Fibroblast of villous mesenchyme (primary cell): ENCODE results near the gene TRIM3. TPM values are rescaled to one million over a fixed set of nuclear protein-coding genes. Genes with fewer than 3 reads are reported as not detected.

Source experiments
- DNase-seq: peaks from one replicate; pipeline ENCODE4 v3.0.0-alpha.2; 2010; ENCODE audit warnings: low read depth
- H3K4me3 ChIP-seq: 2 replicates; pipeline ENCODE4 v1.5.1; 2011; ENCODE audit warnings: low read depth, mild to moderate bottlenecking, low read length
- total RNA-seq: library from RNA; depleted of rRNA; stranded (reverse); fragments of >200 nt; gene quantifications from 2 replicates; pipeline ENCODE4 v1.2.3, GENCODE V29; 2012
- TF ChIP-seq, protein P1 (sequence below): IDR thresholded peaks from 2 replicates; pipeline ENCODE4 v1.5.1; 2012; ENCODE audit warnings: low read depth, mild to moderate bottlenecking, low read length; ENCODE audit not compliant: insufficient read depth

TRIM3 gene
- total RNA-seq, 1 donor, result 22.0 TPM

DNA sequence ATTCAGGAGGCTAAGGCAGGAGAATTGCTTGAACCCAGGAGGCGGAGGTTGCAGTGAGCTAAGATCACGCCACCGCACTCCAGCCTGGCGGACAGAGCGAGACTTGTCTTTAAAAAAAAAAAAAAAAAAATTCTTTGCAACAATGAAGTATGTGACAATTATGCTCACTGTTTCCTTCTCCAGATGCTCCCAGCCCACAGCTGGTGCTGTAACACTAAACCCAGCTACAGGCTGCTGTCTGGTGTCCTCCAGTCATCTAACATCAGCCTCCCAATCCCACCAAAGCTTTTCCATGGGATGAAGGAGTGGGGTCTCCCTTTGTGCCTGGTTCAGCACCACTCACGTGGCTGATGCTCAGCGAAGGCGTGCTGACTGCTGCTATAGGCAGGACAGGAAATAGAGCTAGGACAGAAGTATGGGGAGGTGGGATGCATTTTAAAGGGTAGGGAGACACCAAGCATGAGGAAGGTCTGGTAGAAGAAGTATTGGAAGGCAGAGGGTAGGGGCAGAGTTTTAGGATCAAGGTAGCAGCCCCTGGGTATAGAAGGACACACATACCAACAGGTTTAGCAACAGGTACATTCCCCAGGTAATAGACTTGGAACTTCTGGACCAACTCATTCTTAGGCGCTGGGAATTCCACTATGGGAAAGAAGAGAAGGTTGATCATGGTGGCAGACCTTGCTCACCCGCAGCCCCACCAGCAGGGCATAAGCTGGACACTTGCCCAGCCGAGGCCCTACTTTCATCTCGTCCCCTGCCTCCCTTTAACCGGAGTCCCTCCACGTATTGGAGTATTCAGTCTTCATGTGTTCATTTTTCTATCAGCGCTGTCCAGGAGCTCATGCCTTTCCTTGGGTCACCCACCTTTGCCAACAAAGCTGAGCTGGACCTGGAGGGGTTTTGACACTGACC lies 73.1 kb downstream of the TRIM3 start:
- TF ChIP-seq, protein P1, sequence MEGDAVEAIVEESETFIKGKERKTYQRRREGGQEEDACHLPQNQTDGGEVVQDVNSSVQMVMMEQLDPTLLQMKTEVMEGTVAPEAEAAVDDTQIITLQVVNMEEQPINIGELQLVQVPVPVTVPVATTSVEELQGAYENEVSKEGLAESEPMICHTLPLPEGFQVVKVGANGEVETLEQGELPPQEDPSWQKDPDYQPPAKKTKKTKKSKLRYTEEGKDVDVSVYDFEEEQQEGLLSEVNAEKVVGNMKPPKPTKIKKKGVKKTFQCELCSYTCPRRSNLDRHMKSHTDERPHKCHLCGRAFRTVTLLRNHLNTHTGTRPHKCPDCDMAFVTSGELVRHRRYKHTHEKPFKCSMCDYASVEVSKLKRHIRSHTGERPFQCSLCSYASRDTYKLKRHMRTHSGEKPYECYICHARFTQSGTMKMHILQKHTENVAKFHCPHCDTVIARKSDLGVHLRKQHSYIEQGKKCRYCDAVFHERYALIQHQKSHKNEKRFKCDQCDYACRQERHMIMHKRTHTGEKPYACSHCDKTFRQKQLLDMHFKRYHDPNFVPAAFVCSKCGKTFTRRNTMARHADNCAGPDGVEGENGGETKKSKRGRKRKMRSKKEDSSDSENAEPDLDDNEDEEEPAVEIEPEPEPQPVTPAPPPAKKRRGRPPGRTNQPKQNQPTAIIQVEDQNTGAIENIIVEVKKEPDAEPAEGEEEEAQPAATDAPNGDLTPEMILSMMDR, result no peak
- no peak for DNase-seq
- H3K4me3 ChIP-seq, result no peak overlapping the region

Other genes starting within 250 kb of the TRIM3 start
- gene FHIP1B, start 239.3 kb downstream of the TRIM3 start, total RNA-seq, result 13.5 and 15.1 TPM in 2 replicates
- gene CNGA4, start 234.9 kb downstream of the TRIM3 start, total RNA-seq, result under 0.01 and 0.43 TPM in 2 replicates
- under 0.01 TPM in 1 of 2 replicates, not detected in the other for gene CCKBR, start 214.1 kb downstream of the TRIM3 start, total RNA-seq
- gene CAVIN3, start 153.4 kb downstream of the TRIM3 start, total RNA-seq, result 142 and 374 TPM in 2 replicates
- gene SMPD1, start 83.5 kb downstream of the TRIM3 start, total RNA-seq, result 35.0 and 37.7 TPM in 2 replicates
- gene APBB1, start 54.8 kb downstream of the TRIM3 start, total RNA-seq, result 35.4 and 42.2 TPM in 2 replicates
- under 0.01 TPM in 1 of 2 replicates, not detected in the other for gene HPX, start 33.0 kb downstream of the TRIM3 start, total RNA-seq
- gene ARFIP2, start 7.4 kb upstream of the TRIM3 start, total RNA-seq, result 61.2 and 66.9 TPM in 2 replicates
- gene TIMM10B, start 7.6 kb upstream of the TRIM3 start, total RNA-seq, result 44.1 and 49.7 TPM in 2 replicates
- 6.1 and 7.3 TPM in 2 replicates for gene DNHD1, start 23.3 kb upstream of the TRIM3 start, total RNA-seq
- 8.7 and 13.4 TPM in 2 replicates for gene RRP8, start 129.7 kb upstream of the TRIM3 start, total RNA-seq
- gene ILK, start 129.8 kb upstream of the TRIM3 start, total RNA-seq, result 298 and 323 TPM in 2 replicates
- 28.0 and 28.9 TPM in 2 replicates for gene TAF10, start 138.3 kb upstream of the TRIM3 start, total RNA-seq
- gene TPP1, start 145.5 kb upstream of the TRIM3 start, total RNA-seq, result 98.4 and 110 TPM in 2 replicates
- 33.7 and 63.8 TPM in 2 replicates for gene DCHS1, start 181.9 kb upstream of the TRIM3 start, total RNA-seq
- 58.6 and 70.0 TPM in 2 replicates for gene MRPL17, start 209.4 kb upstream of the TRIM3 start, total RNA-seq